ENCODE results near the gene EDN1. TPM values are rescaled to one million over a fixed set of nuclear protein-coding genes. Genes with fewer than 3 reads are reported as not detected.

EDN1 gene
- total and polyA plus RNA-seq, 10 of the 15 experiments (the other 5 are each of a cell fraction or from before 2014, with no cell fraction given) = 2.0 to 6.6 (median 3.1) TPM

DNA sequence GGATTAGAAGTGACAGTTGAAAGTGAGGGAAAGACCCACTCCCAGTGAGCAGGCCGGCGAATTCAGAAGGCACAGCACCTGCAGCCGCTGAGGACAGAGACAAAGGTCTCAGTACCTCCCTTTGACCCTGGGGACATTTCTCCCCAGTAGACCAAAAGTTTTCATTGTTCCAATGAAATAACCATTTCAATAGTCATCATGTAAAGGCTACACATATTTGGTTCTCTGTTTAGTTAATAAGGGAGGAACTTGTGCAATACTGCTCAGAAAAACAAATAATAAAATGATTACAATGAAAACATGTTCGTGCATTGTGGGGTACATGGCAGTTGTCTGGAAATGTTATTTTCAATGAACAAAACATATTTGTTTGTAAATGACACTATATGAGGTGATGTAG, 52.5 kb downstream of the EDN1 start:
- ATAC-seq = no peak
- in situ Hi-C loops (cut with MboI) = no loop called here
- no peaks in the 10 kb centered on the region for H3K4me1 ChIP-seq (ENCODE audit: control insufficient read depth, insufficient read depth, low read length)
- H3K9me3 ChIP-seq (replicated peaks; ENCODE audit: control insufficient read depth, insufficient read depth, low read length) = no peaks in the 10 kb centered on the region; the same call in 2 of the 3 replicates
- no TSS peak for BruUV-seq (replicated peaks)
- no peaks in the 10 kb centered on the region for H3K79me2 ChIP-seq (ENCODE audit: control insufficient read depth, insufficient read depth, low read length)
- H3K27ac ChIP-seq (ENCODE audit: control insufficient read depth, insufficient read depth) = no peak overlapping the region
- H2AFZ ChIP-seq (ENCODE audit: control insufficient read depth, low read depth, low read length) = no peak overlapping the region
- H3K9ac ChIP-seq (ENCODE audit: control insufficient read depth, insufficient read depth, low read length) = no peak overlapping the region
- POLR2A ChIA-PET = interaction anchor here (2.3 kb wide), 1 partner anchor 20 kb away, joined by 5 read pairs; no protein-coding TSS in a partner anchor
- 77% methylated on average over 4 of the region's 4 CpGs for WGBS (ENCODE audit: insufficient coverage, insufficient replicate concordance, low lambda C conversion rate, missing lambda C conversion rate)
- no peak for DNase-seq (ENCODE audit: low read depth, low spot score)
- intact Hi-C loops (cut with micrococcal nuclease; ENCODE audit: unreplicated experiment) = no loop called here
- TF ChIP-seq ESRRA (IDR thresholded peaks at IDR 0.05; ENCODE audit: low read length) (no peak), POU2F2 (IDR thresholded peaks at IDR 0.05; ENCODE audit: borderline replicate concordance, low read depth, low read length) (no peak), MEF2B (IDR thresholded peaks at IDR 0.05; ENCODE audit: partially characterized antibody, poor library complexity, severe bottlenecking) (no peak), SREBF1 (IDR thresholded peaks at IDR 0.05; ENCODE audit: low read length) (no peak), RCOR1 (conservative IDR thresholded peaks at IDR 0.05; ENCODE audit: low read depth, low read length) (no peak), ASH2L (IDR thresholded peaks at IDR 0.05; ENCODE audit: borderline replicate concordance, low read depth) (no peak), TCF12 (IDR thresholded peaks at IDR 0.05; ENCODE audit: low read depth, low read length) (no peak), KDM1A (IDR thresholded peaks at IDR 0.05; ENCODE audit: borderline replicate concordance) (no peak), ZNF207 (IDR thresholded peaks at IDR 0.05; ENCODE audit: borderline replicate concordance) (no peak), HDAC6 (IDR thresholded peaks at IDR 0.05; ENCODE audit: unreplicated experiment) (no peak), YY1 (IDR thresholded peaks at IDR 0.05; ENCODE audit: low read depth, low read length) (no peak), PAX5 (IDR thresholded peaks at IDR 0.05; ENCODE audit: borderline replicate concordance, low read depth, low read length) (no peak), SP1 (IDR thresholded peaks at IDR 0.05; ENCODE audit: low read depth, low read length) (no peak), FOXK2 (IDR thresholded peaks at IDR 0.05) (no peak), NFYA (IDR thresholded peaks at IDR 0.05; ENCODE audit: borderline replicate concordance, low read depth, low read length) (no peak)
- TF ChIP-seq, protein P1, sequence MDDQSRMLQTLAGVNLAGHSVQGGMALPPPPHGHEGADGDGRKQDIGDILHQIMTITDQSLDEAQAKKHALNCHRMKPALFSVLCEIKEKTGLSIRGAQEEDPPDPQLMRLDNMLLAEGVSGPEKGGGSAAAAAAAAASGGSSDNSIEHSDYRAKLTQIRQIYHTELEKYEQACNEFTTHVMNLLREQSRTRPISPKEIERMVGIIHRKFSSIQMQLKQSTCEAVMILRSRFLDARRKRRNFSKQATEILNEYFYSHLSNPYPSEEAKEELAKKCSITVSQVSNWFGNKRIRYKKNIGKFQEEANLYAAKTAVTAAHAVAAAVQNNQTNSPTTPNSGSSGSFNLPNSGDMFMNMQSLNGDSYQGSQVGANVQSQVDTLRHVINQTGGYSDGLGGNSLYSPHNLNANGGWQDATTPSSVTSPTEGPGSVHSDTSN (IDR thresholded peaks at IDR 0.05; ENCODE audit: insufficient replicate concordance, low read depth, low read length) = no peak
- no peaks in the 10 kb centered on the region for H3K36me3 ChIP-seq (ENCODE audit: control insufficient read depth in 2 of 2, insufficient read depth in 2 of 2, low read length in 1 of 2)
- FAIRE-seq = no peak
- H4K20me1 ChIP-seq (ENCODE audit: control insufficient read depth, insufficient read depth) = no peaks in the 10 kb centered on the region
- RAD21 ChIA-PET (ENCODE audit: unreplicated experiment) = interaction anchor here (1.1 to 2.9 kb wide), 5 partner anchors 8 to 27 kb away, joined by 4 to 13 read pairs (median 6); no protein-coding TSS in a partner anchor
- no peak overlapping the region for H3K4me2 ChIP-seq (ENCODE audit: control insufficient read depth, insufficient read depth)
- no peaks in the 10 kb centered on the region for H3K27me3 ChIP-seq (replicated peaks in 1 of 2; ENCODE audit: control insufficient read depth in 2 of 2, insufficient read depth in 2 of 2, low read length in 1 of 2)
- SMC1A ChIA-PET (ENCODE audit: uncharacterized antibody, unreplicated experiment) = interaction anchor here (0.5 to 4.1 kb wide), 7 partner anchors 11 to 98 kb away, joined by 3 to 21 read pairs (median 4); no protein-coding TSS in a partner anchor
- CTCF ChIA-PET = interaction anchor here (1.0 kb wide), 1 partner anchor 20 kb away, joined by 3 read pairs; no protein-coding TSS in a partner anchor
- no peak overlapping the region for H3K4me3 ChIP-seq
